ENCODE measurements around the gene VDAC1.

- TF ChIP-seq CTCF (IDR thresholded peaks at IDR 0.05; ENCODE audit: control extremely low read depth in 1 of 3, insufficient read depth in 1 of 3, low read depth in 1 of 3, low read length in 3 of 3) (no peak), POLR2A (IDR thresholded peaks at IDR 0.05; ENCODE audit: control extremely low read depth in 1 of 2, low read depth in 2 of 2, low read length in 2 of 2) (no peak), ATF2 (IDR thresholded peaks at IDR 0.05; ENCODE audit: low read length) (no peak), KDM1A (IDR thresholded peaks at IDR 0.05; ENCODE audit: borderline replicate concordance, low read length) (no peak), CREB1 (IDR thresholded peaks at IDR 0.05) (no peak), KDM5A (IDR thresholded peaks at IDR 0.05; ENCODE audit: low read length) (no peak), EP300 (IDR thresholded peaks at IDR 0.05; ENCODE audit: borderline replicate concordance in 1 of 2, low read depth in 2 of 2, low read length in 2 of 2) (no peak), EZH2 (IDR thresholded peaks at IDR 0.05; ENCODE audit: low read depth, low read length, severe bottlenecking) (no peak), RXRA (IDR thresholded peaks at IDR 0.05; ENCODE audit: insufficient read depth, low read depth, low read length) (no peak)
Observed at GRCh38 chr5:133957591-133957990, 47.2 kb downstream of the VDAC1 start.

All from H1 (cell line).